SK-N-SH (cell line): Measurements from ENCODE around the gene PPIAL4G. TPM values are rescaled to one million over a fixed set of nuclear protein-coding genes. Genes with fewer than 3 reads are reported as not detected.

Experiments used
- polyA plus RNA-seq, 3 experiments: library from polyadenylated mRNA; depleted of rRNA; stranded (reverse); fragments of >200 nt; gene quantifications; 2 replicates each; pipeline ENCODE4 v1.2.3, GENCODE V29; 2012
- small RNA-seq, 7 experiments: library from RNA; depleted of rRNA; stranded (forward); fragments of <200 nt; gene quantifications; one replicate each; pipeline ENCODE3, GENCODE V24; 2012

The PPIAL4G gene
- polyA plus RNA-seq, 1 of the 3 experiments (the other 2 are of a cell fraction) = not detected

Small RNA genes lying within 50 kb of the gene (small RNA-seq; reads per million reads assigned to genes)
- 1.6 to 208 (median 13.5) reads per million in 7 experiments for gene RF00003

Other genes starting within 250 kb of the PPIAL4G start
- 2.9 and 3.2 TPM in 2 replicates for gene NBPF14, start 112.7 kb upstream of the PPIAL4G start, polyA plus RNA-seq (2012; rRNA removed)